ENCODE measurements around the gene OSGEP.

Gene OSGEP

DNA sequence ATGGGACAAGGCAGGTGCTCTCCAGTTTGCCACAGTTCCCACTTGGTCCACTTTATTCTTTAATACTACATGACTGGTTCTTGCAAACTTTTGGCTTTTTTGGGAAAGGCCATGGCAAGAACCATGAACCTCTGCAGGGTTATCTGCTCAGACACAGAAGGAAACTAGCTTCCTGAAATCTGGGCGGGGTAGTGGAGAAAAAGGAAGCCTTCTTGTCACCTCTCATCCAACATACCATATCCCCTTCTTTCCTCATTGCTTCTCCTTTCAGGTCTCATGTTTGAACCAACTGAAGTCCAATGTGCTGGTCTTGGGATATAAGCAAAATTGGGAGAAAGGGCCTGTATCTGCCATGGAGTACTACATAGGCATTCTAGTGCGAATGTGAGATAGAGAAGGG lies 13.2 kb downstream of the OSGEP start:
- no peaks in the 10 kb centered on the region for H3K27me3 ChIP-seq (ENCODE audit: insufficient read depth, low read length)
- no peaks in the 10 kb centered on the region for H3K4me1 ChIP-seq (ENCODE audit: insufficient read depth, low read length)
- H3K9me3 ChIP-seq (ENCODE audit: insufficient read depth, low read depth, low read length), result no peaks in the 10 kb centered on the region
- no peak overlapping the region for H3K4me3 ChIP-seq (ENCODE audit: low read length)
- no peak overlapping the region for H3K9ac ChIP-seq (ENCODE audit: low read depth, low read length)
- H3K36me3 ChIP-seq (ENCODE audit: insufficient read depth, low read depth, low read length), result peaks cover 15% of the 10 kb centered on the region
- no peak overlapping the region for H3K27ac ChIP-seq (ENCODE audit: low read length)

DNA sequence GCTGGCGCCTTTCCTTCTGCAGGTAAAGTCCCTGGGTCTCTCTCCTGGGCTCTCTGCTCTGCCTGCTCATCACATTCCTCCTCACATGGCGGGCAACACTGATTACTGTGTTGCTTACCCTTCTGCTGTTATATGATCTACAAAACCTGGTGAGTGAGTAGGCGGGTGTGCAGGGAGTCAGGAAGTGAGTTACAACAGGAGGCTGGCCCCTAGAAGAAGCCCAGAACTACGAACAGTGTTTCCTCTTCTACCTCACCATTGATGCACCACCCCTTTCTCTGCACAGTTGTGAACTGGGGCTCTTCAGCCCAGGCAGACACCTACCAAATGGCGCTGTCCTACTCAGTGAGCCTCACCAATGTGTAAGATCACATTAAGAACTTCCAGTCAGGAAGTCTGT lies 13.7 kb downstream of the OSGEP start:
- Histone ChIP-seq H3K27ac (ENCODE audit: low read length) (no peak overlapping the region), H3K27me3 (ENCODE audit: insufficient read depth, low read length) (no peaks in the 10 kb centered on the region), H3K9me3 (ENCODE audit: insufficient read depth, low read depth, low read length) (no peaks in the 10 kb centered on the region), H3K9ac (ENCODE audit: low read depth, low read length) (no peak overlapping the region), H3K4me3 (ENCODE audit: low read length) (no peak overlapping the region), H3K36me3 (ENCODE audit: insufficient read depth, low read depth, low read length) (peaks cover 9% of the 10 kb centered on the region), H3K4me1 (ENCODE audit: insufficient read depth, low read length) (no peaks in the 10 kb centered on the region)

DNA sequence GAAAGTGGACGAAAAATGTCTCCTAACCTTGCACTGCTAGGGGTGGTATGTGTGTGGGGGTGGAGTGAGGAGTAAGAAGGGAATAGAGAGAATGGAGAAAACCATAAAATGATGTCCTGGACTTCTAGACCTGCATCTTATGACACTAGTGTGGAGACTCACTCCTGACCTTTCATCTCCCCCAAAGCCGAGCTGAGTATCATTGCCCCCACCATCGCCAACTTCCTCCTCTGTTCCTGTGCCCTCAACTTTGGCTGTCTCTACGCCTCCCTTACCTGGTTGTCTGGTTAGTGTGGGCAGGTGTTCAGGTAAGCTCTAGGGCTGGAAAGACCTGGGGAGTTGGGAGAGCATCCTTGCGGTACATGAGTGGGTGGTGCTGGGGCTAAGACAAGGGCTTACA lies 14.1 kb downstream of the OSGEP start:
- Histone ChIP-seq H3K4me3 (ENCODE audit: low read length) (no peak overlapping the region), H3K36me3 (ENCODE audit: insufficient read depth, low read depth, low read length) (peaks cover 5% of the 10 kb centered on the region), H3K4me1 (ENCODE audit: insufficient read depth, low read length) (no peaks in the 10 kb centered on the region), H3K9me3 (ENCODE audit: insufficient read depth, low read depth, low read length) (no peaks in the 10 kb centered on the region), H3K9ac (ENCODE audit: low read depth, low read length) (no peak overlapping the region), H3K27me3 (ENCODE audit: insufficient read depth, low read length) (no peaks in the 10 kb centered on the region), H3K27ac (ENCODE audit: low read length) (no peak overlapping the region)

DNA sequence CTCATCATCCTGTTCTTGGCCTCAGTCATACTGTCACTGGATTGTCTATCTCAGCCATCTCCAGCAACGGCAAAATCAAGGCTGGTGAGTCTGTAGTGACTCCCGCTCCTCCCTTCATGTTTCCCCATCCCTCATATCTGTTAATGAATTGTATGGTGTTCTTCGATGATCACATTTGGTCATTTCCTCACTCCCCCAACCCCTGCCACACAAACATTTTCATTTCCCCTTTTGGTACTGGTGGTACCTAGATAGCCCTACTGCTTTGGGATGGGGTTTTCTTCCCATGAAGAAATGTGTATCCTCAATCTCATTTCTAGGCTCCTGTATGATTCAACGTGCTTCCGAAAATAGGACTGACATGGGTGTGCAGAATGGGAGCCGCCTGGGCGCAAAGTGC lies 15.9 kb downstream of the OSGEP start:
- no peaks in the 10 kb centered on the region for H3K27me3 ChIP-seq (ENCODE audit: insufficient read depth, low read length)
- no peaks in the 10 kb centered on the region for H3K36me3 ChIP-seq (ENCODE audit: insufficient read depth, low read depth, low read length)
- H3K9ac ChIP-seq (ENCODE audit: low read depth, low read length), result no peak overlapping the region
- H3K4me1 ChIP-seq (ENCODE audit: insufficient read depth, low read length), result no peaks in the 10 kb centered on the region
- no peaks in the 10 kb centered on the region for H3K9me3 ChIP-seq (ENCODE audit: insufficient read depth, low read depth, low read length)
- no peak overlapping the region for H3K27ac ChIP-seq (ENCODE audit: low read length)
- no peak overlapping the region for H3K4me3 ChIP-seq (ENCODE audit: low read length)

DNA sequence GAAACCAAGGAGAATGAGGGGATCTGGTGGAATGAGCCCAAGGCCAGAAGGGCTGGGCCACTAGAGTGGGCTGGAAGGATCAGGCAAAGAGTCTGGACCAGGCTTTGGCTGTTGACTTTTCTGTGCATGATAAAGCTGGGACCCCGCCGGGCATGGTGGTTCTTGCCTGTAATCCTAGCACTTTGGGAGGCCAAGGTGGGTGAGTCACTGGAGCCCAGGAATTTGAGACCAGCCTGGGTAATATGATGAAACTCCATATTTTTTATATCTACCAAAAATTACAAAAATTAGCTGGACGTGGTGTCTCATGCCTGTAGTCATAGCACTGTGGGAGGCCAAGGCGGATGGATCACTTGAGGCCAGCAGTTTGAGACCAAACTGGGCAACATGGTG lies 18.3 kb downstream of the OSGEP start:
- no peak overlapping the region for H3K27ac ChIP-seq (ENCODE audit: low read length)
- no peak overlapping the region for H3K4me3 ChIP-seq (ENCODE audit: low read length)
- no peaks in the 10 kb centered on the region for H3K4me1 ChIP-seq (ENCODE audit: insufficient read depth, low read length)

DNA sequence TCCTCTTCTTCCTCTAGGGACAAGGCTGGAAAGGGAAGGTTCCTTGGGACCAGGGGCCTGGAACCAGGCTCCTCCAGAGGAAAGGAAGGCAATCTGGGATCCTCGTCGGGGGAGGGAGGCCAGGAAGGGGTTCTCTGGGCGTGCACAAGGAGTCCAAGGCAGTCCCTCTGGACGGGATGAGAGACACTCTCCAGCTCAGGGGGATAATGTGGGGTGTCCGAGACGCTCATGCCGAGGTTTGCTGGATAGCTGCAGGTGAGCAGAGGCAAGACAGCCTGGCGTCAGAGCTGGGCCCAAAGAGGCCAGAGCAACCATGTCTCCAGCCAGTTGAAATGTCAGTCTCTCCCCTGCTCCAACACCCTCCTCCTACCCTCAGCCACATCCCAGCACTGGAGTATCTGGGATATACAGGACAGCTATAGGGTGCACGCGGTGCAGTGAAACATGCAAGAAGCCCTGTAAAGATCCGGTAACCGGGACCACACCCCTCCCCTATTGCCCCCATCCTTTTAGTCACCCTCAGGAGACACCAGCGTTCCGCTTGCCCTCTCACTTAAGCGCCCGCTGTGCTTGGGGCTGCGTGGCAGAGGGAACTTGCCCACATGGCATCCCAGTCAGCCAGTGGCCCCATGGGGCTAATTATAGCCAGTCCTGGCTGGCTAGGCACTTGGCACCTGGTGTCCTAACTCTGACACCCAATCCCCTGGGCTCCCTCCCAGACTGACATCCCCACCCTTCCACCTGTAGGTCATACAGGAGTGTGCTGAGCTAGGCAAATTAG lies 18.8 kb downstream of the OSGEP start, which contains the start of gene KLHL33:
Gene KLHL33 (minus strand): TSS at position 585 of the 781 bp plus-strand sequence. CDS start 355 bp downstream, at position 230.
- Histone ChIP-seq H3K9ac (ENCODE audit: low read depth, low read length) (no peak within 1 kb of the TSS), H3K4me3 (ENCODE audit: low read length) (no peak within 1 kb of the TSS), H3K4me1 (ENCODE audit: insufficient read depth, low read length) (no peaks in the 10 kb centered on the region), H3K27ac (ENCODE audit: low read length) (no peak within 1 kb of the TSS), H3K27me3 (ENCODE audit: insufficient read depth, low read length) (no peaks in the 10 kb centered on the region), H3K9me3 (ENCODE audit: insufficient read depth, low read depth, low read length) (no peaks in the 10 kb centered on the region), H3K36me3 (ENCODE audit: insufficient read depth, low read depth, low read length) (no peaks in the 10 kb centered on the region)

More for the DNA sequence above, 18.3 kb downstream of the OSGEP start:
- Histone ChIP-seq H3K27me3 (ENCODE audit: insufficient read depth, low read length) (no peaks in the 10 kb centered on the region), H3K9me3 (ENCODE audit: insufficient read depth, low read depth, low read length) (no peaks in the 10 kb centered on the region), H3K9ac (ENCODE audit: low read depth, low read length) (no peak overlapping the region), H3K36me3 (ENCODE audit: insufficient read depth, low read depth, low read length) (no peaks in the 10 kb centered on the region)

DNA sequence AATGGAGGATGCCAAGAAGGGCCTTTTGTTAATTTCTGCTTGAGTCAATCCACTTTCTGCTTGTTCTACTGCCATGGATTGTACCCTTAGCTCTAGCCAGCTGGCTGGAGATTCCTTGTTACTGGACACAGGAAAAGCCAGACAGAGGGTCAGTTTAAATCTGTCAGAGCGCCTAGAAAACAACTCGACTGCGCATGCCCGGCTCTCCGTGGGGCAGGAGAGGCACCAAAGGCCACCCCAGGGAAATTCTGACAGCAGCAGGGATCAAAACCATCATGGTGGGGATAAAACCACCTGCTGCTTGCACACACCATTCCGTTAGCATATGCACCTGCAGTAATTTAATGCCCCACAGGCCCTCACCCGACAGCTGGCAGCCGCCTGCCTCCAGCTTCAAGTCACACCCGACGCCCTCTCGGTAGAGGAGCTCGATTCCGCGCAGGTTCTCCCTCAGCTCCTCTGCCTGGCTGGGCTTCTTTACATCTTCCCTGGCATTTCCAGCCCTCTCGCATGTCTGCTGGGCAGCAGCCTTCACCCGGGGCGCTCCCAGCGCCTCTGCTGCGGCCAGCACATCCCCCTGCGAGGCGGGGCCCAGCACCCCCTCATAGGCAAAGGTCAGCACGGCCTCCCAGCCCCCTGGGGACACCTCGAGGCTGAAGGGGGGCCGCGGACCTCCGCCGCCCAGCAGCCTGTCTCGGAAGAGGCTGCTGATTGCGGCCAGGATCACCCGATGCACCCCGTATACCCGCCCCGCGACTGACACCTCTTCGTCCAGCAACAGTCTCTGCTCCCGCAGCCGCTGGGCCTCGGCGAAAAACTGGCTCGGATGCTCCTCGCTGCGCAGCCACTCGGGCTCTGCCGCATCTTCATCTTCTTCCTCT lies 19.7 kb downstream of the OSGEP start:
- Histone ChIP-seq H3K4me3 (ENCODE audit: low read length) (no peak overlapping the region), H3K36me3 (ENCODE audit: insufficient read depth, low read depth, low read length) (no peaks in the 10 kb centered on the region), H3K9ac (ENCODE audit: low read depth, low read length) (no peak overlapping the region), H3K9me3 (ENCODE audit: insufficient read depth, low read depth, low read length) (no peaks in the 10 kb centered on the region), H3K27me3 (ENCODE audit: insufficient read depth, low read length) (no peaks in the 10 kb centered on the region), H3K4me1 (ENCODE audit: insufficient read depth, low read length) (no peaks in the 10 kb centered on the region), H3K27ac (ENCODE audit: low read length) (no peak overlapping the region)

DNA sequence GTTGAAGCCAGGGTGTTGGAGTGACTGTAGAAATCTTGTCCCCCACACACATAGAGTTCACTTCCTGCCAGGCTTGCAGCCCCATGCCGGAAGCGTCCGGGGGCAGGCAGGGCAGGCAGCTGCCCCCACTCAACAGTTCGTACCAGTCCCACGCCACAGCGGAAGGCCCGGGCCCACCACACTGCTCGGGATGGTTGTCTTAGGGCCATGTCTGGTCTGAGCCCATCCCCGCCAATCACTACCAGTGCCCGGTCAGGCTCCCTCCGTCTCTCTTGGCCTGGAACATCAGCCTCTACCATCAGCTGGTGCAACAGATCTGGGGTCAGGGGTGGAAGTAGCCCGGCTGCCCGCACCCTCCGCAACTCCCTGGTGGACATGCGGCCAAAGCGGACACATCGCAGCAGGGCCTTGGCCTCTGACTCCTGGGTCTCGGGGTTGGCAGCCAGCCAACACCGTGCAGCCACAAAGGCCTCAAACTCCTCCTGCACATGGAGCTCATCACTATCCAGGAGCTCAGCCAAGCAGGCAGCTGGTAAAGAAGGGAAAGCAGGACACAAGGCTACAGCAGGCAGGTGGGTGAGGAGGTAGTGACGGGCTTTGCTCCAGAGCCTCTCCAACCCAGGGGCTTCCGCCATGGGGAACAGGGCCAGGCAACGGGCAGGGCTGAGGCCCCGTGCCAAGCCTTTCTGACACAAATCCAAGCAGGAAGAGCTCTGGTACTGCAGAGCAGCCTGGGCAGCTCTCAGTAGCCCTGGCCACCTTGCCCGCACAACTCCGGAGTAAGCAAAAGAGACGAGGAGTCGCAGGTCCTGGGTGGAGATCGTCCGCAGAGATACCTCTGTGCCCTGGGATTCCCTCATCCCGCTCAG lies 24.6 kb downstream of the OSGEP start:
- Histone ChIP-seq H3K27ac (ENCODE audit: low read length) (no peak overlapping the region), H3K27me3 (ENCODE audit: insufficient read depth, low read length) (no peaks in the 10 kb centered on the region), H3K9me3 (ENCODE audit: insufficient read depth, low read depth, low read length) (no peaks in the 10 kb centered on the region), H3K9ac (ENCODE audit: low read depth, low read length) (no peak overlapping the region), H3K36me3 (ENCODE audit: insufficient read depth, low read depth, low read length) (no peaks in the 10 kb centered on the region), H3K4me1 (ENCODE audit: insufficient read depth, low read length) (peaks cover 3% of the 10 kb centered on the region), H3K4me3 (ENCODE audit: low read length) (no peak overlapping the region)

DNA sequence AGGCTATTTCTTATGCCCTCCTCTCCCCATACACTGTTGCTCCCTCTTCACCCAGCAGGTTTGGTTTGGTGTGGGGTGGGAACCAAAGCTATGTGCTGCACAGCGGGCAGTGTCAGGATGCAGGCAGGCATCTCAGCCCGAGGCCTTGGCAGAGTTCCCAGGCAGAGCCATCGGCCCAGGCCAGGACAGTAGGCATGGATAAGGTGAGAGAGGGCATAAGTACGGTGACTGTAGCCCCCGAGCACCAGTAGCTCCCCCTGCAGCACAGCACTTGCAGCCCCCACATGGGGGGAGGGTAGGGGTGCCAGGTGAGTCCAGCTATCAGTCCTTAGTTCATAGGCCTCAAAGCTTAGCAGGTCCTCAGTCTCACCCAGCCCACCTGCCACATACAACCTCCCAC lies 25.8 kb downstream of the OSGEP start:
- Histone ChIP-seq H3K27me3 (ENCODE audit: insufficient read depth, low read length) (no peaks in the 10 kb centered on the region), H3K9ac (ENCODE audit: low read depth, low read length) (no peak overlapping the region), H3K36me3 (ENCODE audit: insufficient read depth, low read depth, low read length) (no peaks in the 10 kb centered on the region), H3K4me3 (ENCODE audit: low read length) (no peak overlapping the region), H3K27ac (ENCODE audit: low read length) (no peak overlapping the region), H3K9me3 (ENCODE audit: insufficient read depth, low read depth, low read length) (no peaks in the 10 kb centered on the region), H3K4me1 (ENCODE audit: insufficient read depth, low read length) (peaks cover 3% of the 10 kb centered on the region)

DNA sequence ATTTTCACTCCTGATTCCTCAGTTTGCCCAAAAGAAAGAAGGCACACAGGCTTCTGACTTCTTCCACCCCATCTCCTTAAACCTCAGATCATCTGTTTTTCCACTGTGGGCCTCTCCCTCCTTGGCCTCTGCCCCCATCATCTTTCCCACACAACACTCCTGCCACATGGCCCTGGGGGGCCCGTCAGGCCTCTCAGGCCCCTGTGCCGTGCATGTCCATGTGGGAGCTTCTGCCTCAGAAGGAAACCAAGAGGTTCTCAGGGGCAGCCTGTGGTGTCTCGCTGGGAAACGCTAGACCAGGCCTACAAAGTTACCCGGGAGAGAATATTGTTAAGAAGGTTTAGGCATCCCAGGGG lies 26.6 kb downstream of the OSGEP start:
- Histone ChIP-seq H3K36me3 (ENCODE audit: insufficient read depth, low read depth, low read length) (no peaks in the 10 kb centered on the region), H3K27me3 (ENCODE audit: insufficient read depth, low read length) (no peaks in the 10 kb centered on the region), H3K9me3 (ENCODE audit: insufficient read depth, low read depth, low read length) (no peaks in the 10 kb centered on the region), H3K27ac (ENCODE audit: low read length) (no peak overlapping the region), H3K9ac (ENCODE audit: low read depth, low read length) (no peak overlapping the region), H3K4me3 (ENCODE audit: low read length) (no peak overlapping the region), H3K4me1 (ENCODE audit: insufficient read depth, low read length) (peaks cover 3% of the 10 kb centered on the region)

DNA sequence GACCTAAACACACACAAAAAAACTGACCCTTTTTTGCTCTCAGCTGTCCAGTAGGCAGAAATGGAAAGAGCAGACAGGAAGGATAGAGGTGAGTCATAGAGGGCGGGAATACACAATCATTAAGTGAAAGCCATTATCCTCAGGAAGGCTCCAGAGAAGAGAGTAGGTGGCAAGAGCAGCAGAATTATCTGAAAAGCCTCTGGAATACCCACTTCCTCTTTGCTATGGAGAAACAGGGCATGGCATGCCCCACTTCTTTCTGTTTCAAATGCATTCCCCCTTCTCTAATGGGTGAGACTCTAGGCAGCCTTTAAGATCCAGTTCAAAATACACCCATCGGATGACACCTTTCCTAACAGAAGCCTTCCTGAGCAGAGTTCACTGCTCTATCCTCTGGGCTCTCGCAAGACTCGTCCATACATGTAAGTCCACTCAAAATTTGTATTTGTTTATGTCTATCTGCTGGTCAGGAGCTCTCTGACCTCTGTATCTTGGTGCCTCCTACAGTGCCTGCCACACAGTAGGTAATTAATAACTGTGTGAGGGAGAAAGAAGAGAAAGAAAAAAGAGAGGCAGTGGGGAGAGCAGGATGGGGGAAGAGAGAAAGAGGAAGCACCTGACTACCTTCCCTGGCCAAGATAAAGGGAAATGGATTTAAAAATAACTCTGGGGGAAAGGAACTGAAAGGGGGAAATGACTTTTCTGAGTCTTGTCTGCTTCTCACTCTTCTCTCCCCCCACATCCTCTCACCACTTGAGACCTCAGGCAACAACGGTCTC lies 27.2 kb downstream of the OSGEP start:
- H3K27ac ChIP-seq (ENCODE audit: low read length), result no peak overlapping the region
- no peak overlapping the region for H3K9ac ChIP-seq (ENCODE audit: low read depth, low read length)
- no peaks in the 10 kb centered on the region for H3K36me3 ChIP-seq (ENCODE audit: insufficient read depth, low read depth, low read length)
- peaks cover 3% of the 10 kb centered on the region for H3K4me1 ChIP-seq (ENCODE audit: insufficient read depth, low read length)
- H3K9me3 ChIP-seq (ENCODE audit: insufficient read depth, low read depth, low read length), result no peaks in the 10 kb centered on the region
- no peaks in the 10 kb centered on the region for H3K27me3 ChIP-seq (ENCODE audit: insufficient read depth, low read length)
- no peak overlapping the region for H3K4me3 ChIP-seq (ENCODE audit: low read length)

Measured in iPS-20b (cell line).